GM12878 (cell line): Measurements from ENCODE around the gene SRRD. TPM values are rescaled to one million over a fixed set of nuclear protein-coding genes. Genes with fewer than 3 reads are reported as not detected.

Experiments used
- ATF3 ChIP-seq: IDR thresholded peaks from 2 replicates; pipeline ENCODE4 v1.6.1; 2011; ENCODE audit warnings: low read depth, mild to moderate bottlenecking, low read length, moderate library complexity, borderline replicate concordance; ENCODE audit errors: extremely low read depth
- BCL3 ChIP-seq: IDR thresholded peaks from 2 replicates; pipeline ENCODE4 v1.6.1; 2011; ENCODE audit warnings: borderline replicate concordance, low read depth, mild to moderate bottlenecking, moderate library complexity, low read length; ENCODE audit not compliant: insufficient read depth, poor library complexity, severe bottlenecking
- CBFB ChIP-seq: IDR thresholded peaks from 2 replicates; pipeline ENCODE4 v1.6.1; 2016; ENCODE audit warnings: antibody characterized with exemption, low read depth
- CREB1 ChIP-seq: IDR thresholded peaks from 2 replicates; pipeline ENCODE4 v1.6.1; 2012; ENCODE audit warnings: low read depth, mild to moderate bottlenecking, inconsistent platforms
- CUX1 ChIP-seq: IDR thresholded peaks from 2 replicates; pipeline ENCODE4 v1.6.1; 2012; ENCODE audit warnings: improper control_type of control experiment, low read depth, low read length; ENCODE audit not compliant: insufficient replicate concordance
- DPF2 ChIP-seq: fragments of 450-650 bp; IDR thresholded peaks from 2 replicates; pipeline ENCODE4 v1.6.1; 2017; ENCODE audit warnings: mild to moderate bottlenecking
- ESRRA ChIP-seq: IDR thresholded peaks from 2 replicates; pipeline ENCODE4 v1.6.1; 2012; ENCODE audit warnings: mild to moderate bottlenecking, low read length, improper control_type of control experiment
- MTA2 ChIP-seq: fragments of 450-650 bp; IDR thresholded peaks from 2 replicates; pipeline ENCODE4 v1.6.1; 2016; ENCODE audit warnings: low read depth, mild to moderate bottlenecking, moderate library complexity
- MXI1 ChIP-seq: fragments of 150-350 bp; IDR thresholded peaks from 2 replicates; pipeline ENCODE4 v1.6.1; 2011; ENCODE audit warnings: low read depth, mild to moderate bottlenecking, inconsistent platforms, low read length, improper control_type of control experiment
- NKRF ChIP-seq: fragments of 450-650 bp; conservative IDR thresholded peaks from 2 replicates; pipeline ENCODE4 v1.6.1; 2017; ENCODE audit warnings: mild to moderate bottlenecking, moderate library complexity
- POLR2AphosphoS5 ChIP-seq: IDR thresholded peaks from 2 replicates; pipeline ENCODE4 v1.6.1; 2011; ENCODE audit warnings: mild to moderate bottlenecking, low read length, inconsistent platforms
- REST ChIP-seq: IDR thresholded peaks from 2 replicates; pipeline ENCODE4 v1.6.1; 2012; ENCODE audit warnings: mild to moderate bottlenecking, low read depth, low read length
- TBL1XR1 ChIP-seq: IDR thresholded peaks from 2 replicates; pipeline ENCODE4 v1.6.1; 2012; ENCODE audit warnings: low read depth, low read length, improper control_type of control experiment
- polyA plus RNA-seq, 11 experiments: library from polyadenylated mRNA; depleted of rRNA in 4 of 11; unstranded in 6 of 11; stranded (reverse) in 5 of 11; fragments of >200 nt; fragmentation: Nextera tagmentation in 4 of 11; fragmentation: Illumina TruSeq in 1 of 11; extraction: Ambion mirVana in 4 of 11; extraction: Trizol in 1 of 11; gene quantifications; 1 replicate in 1 of 11; 2 replicates in 10 of 11; pipeline versions ENCODE4 v1.2.1 to v1.2.3, GENCODE V29; 2011 to 2016; ENCODE audit warnings: inconsistent platforms in 2 of 11, missing spikeins in 2 of 11, low read depth in 1 of 11
- total RNA-seq, 4 experiments: library from RNA; depleted of rRNA in 3 of 4; stranded (reverse); fragments of >200 nt in 3 of 4; fragmentation: Illumina TruSeq in 1 of 4; extraction: Trizol in 1 of 4; gene quantifications; 2 replicates each; pipeline versions ENCODE4 v1.2.1 to v1.2.3, GENCODE V29; 2013 to 2021

SRRD gene
- total and polyA plus RNA-seq, 10 of the 15 experiments (the other 5 are each of a cell fraction or from before 2014, with no cell fraction given), result 4.1 to 50.6 (median 27.5) TPM

GRCh38 chr22:26483439-26484359 is at the start of gene SRRD, which contains the start of gene HPS4 (continued):
- TF ChIP-seq CUX1 (no peak), TBL1XR1 (no peak), CREB1 (peak; percentile 100), MTA2 (0 out of 2 replicates have a peak, but pooled peaks have one; percentile 15), REST (no peak), CBFB (peak; percentile 64), BCL3 (no peak), MXI1 (peak; percentile 84; the same call in 1 of the 2 replicates), ATF3 (peak; percentile 95), DPF2 (peak; percentile 78; the same call in 1 of the 2 replicates), ESRRA (peak; percentile 78), NKRF (peak; percentile 80), POLR2AphosphoS5 (peak; percentile 83; the same call in 1 of the 2 replicates)
